Lung (tissue), 12 donors: ENCODE results near the gene STX11. TPM values are rescaled to one million over a fixed set of nuclear protein-coding genes. Genes with fewer than 3 reads are reported as not detected.

ENCODE experiments used
- ATAC-seq: fragments of 200-7000 bp; cut with Tn5 transposase; one replicate; pipeline ENCODE4 v1.9.1; 2020; ENCODE audit warnings: moderate number of reproducible peaks; ENCODE audit not compliant: insufficient read depth, low FRiP score
- DNase-seq, 3 donors: peaks; one replicate each; pipeline ENCODE4 v3.0.0-alpha.2; 2013 to 2017
- H3K27ac ChIP-seq, 2 donors: one replicate each; pipeline ENCODE4 v1.5.1; 2013; ENCODE audit warnings: mild to moderate bottlenecking in 2 of 2, moderate library complexity in 2 of 2, control low read depth in 1 of 2, inconsistent platforms in 1 of 2, low read depth in 1 of 2, low read length in 1 of 2
- H3K27me3 ChIP-seq, 3 donors: one replicate each; pipeline ENCODE4 v1.5.1; 2013; ENCODE audit warnings: low read length in 2 of 3; ENCODE audit not compliant: control insufficient read depth in 3 of 3, insufficient read depth in 3 of 3
- H3K36me3 ChIP-seq, 4 donors: one replicate each; pipeline ENCODE4 v1.5.1; 2013; ENCODE audit warnings: low read length in 4 of 4, mild to moderate bottlenecking in 1 of 4, moderate library complexity in 1 of 4; ENCODE audit not compliant: control insufficient read depth in 4 of 4, insufficient read depth in 4 of 4
- H3K4me1 ChIP-seq, 5 donors: one replicate each; pipeline ENCODE4 v1.5.1; 2013; ENCODE audit warnings: low read length in 5 of 5, mild to moderate bottlenecking in 2 of 5, moderate library complexity in 1 of 5; ENCODE audit not compliant: control insufficient read depth in 5 of 5, insufficient read depth in 5 of 5
- H3K4me3 ChIP-seq: one replicate; pipeline ENCODE4 v1.5.1; 2013; ENCODE audit warnings: mild to moderate bottlenecking, control low read depth, moderate library complexity
- H3K9ac ChIP-seq, 2 donors: one replicate each; pipeline ENCODE4 v1.5.1; 2013; ENCODE audit warnings: low read length in 2 of 2, control low read depth in 1 of 2; ENCODE audit not compliant: insufficient read depth in 1 of 2
- H3K9me3 ChIP-seq, 4 donors: one replicate each; pipeline ENCODE4 v1.5.1; 2013; ENCODE audit warnings: low read length in 3 of 4, mild to moderate bottlenecking in 1 of 4, moderate library complexity in 1 of 4; ENCODE audit not compliant: control insufficient read depth in 4 of 4, insufficient read depth in 3 of 4
- CTCF ChIP-seq: IDR thresholded peaks from 2 replicates; pipeline ENCODE4 v1.5.1; 2012; ENCODE audit warnings: mild to moderate bottlenecking; ENCODE audit errors: control extremely low read depth, extremely low read depth
- WGBS, 2 donors: extraction: QIAGEN DNeasy Blood & Tissue Kit; methylation state at CpG; one replicate each; pipeline ENCODE4 v1.1.7; 2013; 5-methylcytosine and 5-hydroxymethylcytosine counted together
- polyA plus RNA-seq, 2 donors: library from polyadenylated mRNA; stranded (reverse); fragments of 200-250 nt; gene quantifications; one replicate each; pipeline ENCODE4 v1.2.1, GENCODE V29; 2013
- total RNA-seq, 2 donors: library from RNA; depleted of rRNA in 1 of 2; stranded (reverse); fragments of >200 nt in 1 of 2; gene quantifications; one replicate each; pipeline ENCODE4 v1.2.1, GENCODE V29; 2014 to 2021
- donor health status: control.
- donor health status: control.
- donor health status: Bipolar disorder and iron deficiency.
- donor health status: healthy.
- donor health status: DM: yes; HTN: yes; CAD: no.

STX11 gene
- total and polyA plus RNA-seq, 4 donors = 10.6 to 62.7 (median 35.7) TPM

DNA sequence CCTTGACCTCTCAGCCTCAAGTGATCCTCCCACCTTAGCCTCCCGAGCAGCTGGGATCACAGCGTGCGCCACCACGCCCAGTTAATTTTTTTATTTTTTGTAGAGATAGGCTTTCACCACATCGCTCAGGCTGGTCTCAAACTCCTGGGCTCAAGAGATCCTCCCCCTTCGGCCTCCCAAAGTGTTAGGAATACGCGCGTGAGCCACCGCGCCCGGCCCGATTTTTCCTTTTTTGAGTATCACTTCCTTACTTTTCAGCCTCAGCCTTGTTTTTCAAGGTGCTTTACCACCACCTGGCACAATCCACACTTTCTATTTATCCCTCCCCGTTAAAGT, 791 bp upstream of the STX11 start:
- Histone ChIP-seq H3K27ac (peak overlapping the region in 1 of 2 donors; percentile 98), H3K9ac (no peak overlapping the region), H3K27me3 (peaks cover 0 to 7% (median 5%) of the 10 kb centered on the region in 3 donors), H3K4me1 (peaks cover 0 to 7% (median 3%) of the 10 kb centered on the region in 5 donors), H3K36me3 (peaks cover 0 to 2% (median 0%) of the 10 kb centered on the region in 4 donors), H3K9me3 (no peaks in the 10 kb centered on the region), H3K4me3 (peak overlapping the region; percentile 84)
- no peak for ATAC-seq
- 49 to 63% methylated on average over 14 of the region's 14 CpGs for WGBS, 2 donors
- no peak for TF ChIP-seq CTCF
- DNase-seq = no peak

DNA sequence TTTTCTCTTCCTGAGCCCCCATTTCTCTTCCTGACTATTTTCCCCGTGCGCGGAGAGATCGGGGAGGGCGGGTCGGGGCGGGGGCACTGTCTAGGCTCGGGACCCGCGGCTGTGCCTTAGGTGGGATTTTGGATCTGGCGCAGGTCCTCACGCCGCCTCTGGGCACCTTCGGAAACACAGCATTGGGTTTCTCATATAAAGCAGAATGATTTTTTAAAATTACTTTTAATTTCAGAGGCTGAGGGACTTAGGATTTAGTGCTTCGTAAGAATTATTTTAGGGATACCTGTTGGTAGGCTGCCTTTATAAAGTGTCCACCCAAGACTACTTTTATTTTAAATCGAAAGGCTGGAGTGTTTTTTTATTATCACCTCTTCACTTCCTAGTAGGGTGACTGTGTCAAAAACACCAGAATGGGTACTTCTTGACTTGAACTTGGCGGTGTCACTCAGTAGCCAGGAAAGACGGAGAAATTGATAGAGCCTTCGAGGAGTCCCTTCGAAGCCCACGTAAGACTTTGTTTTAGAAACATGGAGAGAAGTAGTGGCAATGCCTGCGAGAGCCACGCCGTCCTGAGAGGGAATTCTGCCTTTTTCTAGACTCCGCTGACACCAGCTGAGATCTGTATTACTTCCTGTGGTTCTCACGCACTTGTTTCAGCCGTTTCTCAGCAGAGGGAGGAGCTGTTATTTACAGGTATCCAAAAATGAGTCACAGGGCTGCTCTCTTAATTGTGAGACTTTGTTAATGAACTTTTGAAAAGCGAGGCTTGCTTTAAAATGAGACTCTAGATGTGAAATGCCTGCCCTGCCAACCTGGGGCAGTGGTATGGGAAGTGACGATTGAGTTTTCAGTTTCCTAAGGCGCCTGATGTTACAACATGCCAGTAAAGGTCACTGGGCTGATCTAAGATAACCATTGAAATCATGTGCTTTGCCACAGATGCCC, 667 bp downstream of the STX11 start:
- peak in 2 of 3 donors; percentile 41 to 44 for DNase-seq
- TF ChIP-seq CTCF = no peak
- WGBS, 2 donors = 1% methylated on average over 30 of the region's 30 CpGs
- peaks cover 0 to 7% (median 5%) of the 10 kb centered on the region in 3 donors for H3K27me3 ChIP-seq
- H3K4me3 ChIP-seq = peak overlapping the region; percentile 84
- H3K27ac ChIP-seq = peak overlapping the region; percentile 85 to 98
- no peaks in the 10 kb centered on the region for H3K9me3 ChIP-seq
- ATAC-seq = peak; percentile 36
- H3K4me1 ChIP-seq = peaks cover 0 to 7% (median 5%) of the 10 kb centered on the region in 5 donors
- peak overlapping the region in 1 of 2 donors; percentile 69 for H3K9ac ChIP-seq
- H3K36me3 ChIP-seq = peaks cover 0 to 2% (median 0%) of the 10 kb centered on the region in 4 donors

GRCh38 chr6:144152334-144152900, 2.1 kb downstream of the STX11 start:
- Histone ChIP-seq H3K4me1 (peaks cover 5 to 20% (median 9%) of the 10 kb centered on the region in 5 donors), H3K36me3 (peaks cover 0 to 6% (median 0%) of the 10 kb centered on the region in 4 donors), H3K9me3 (no peaks in the 10 kb centered on the region), H3K9ac (no peak overlapping the region), H3K4me3 (no peak overlapping the region), H3K27ac (peak overlapping the region in 1 of 2 donors; percentile 56), H3K27me3 (peaks cover 0 to 7% (median 4%) of the 10 kb centered on the region in 3 donors)
- WGBS, 2 donors = 55 to 70% methylated on average over 6 of the region's 6 CpGs
- TF ChIP-seq CTCF = no peak
- DNase-seq (no peak), ATAC-seq (no peak)
